BLaER1 treated with 17β-estradiol and CSF1 and Interleukin-3, amounts not matched to agents 10 nM and 100 nM (cell line): ENCODE measurements around the gene IRAK4.
A peak's percentile ranks its signal among the peaks of the same experiment; 100 is the strongest.
"Not testable (repeated sequence)": the region's sequence is repeated elsewhere in the genome, so short reads cannot be mapped to it uniquely, and the experiment has no call there.

Source experiments
- H3K27ac ChIP-seq, 11 experiments: shearing (Covaris generic); formaldehyde crosslinking; 2 replicates each; pipeline ENCODE4 v1.8.1; 2022
- H3K27me3 ChIP-seq, 11 experiments: shearing (Covaris generic); formaldehyde crosslinking; 2 replicates each; pipeline ENCODE4 v1.8.1; 2022
- H3K36me3 ChIP-seq, 11 experiments: shearing (Covaris generic); formaldehyde crosslinking; 2 replicates each; pipeline ENCODE4 v1.8.1; 2022
- H3K4me1 ChIP-seq, 10 experiments: shearing (Covaris generic); formaldehyde crosslinking; 2 replicates each; pipeline ENCODE4 v1.8.1; 2022
- H3K4me2 ChIP-seq, 11 experiments: shearing (Covaris generic); formaldehyde crosslinking; 2 replicates each; pipeline ENCODE4 v1.8.1; 2022
- H3K4me3 ChIP-seq, 10 experiments: shearing (Covaris generic); formaldehyde crosslinking; 2 replicates each; pipeline ENCODE4 v1.8.1; 2022
- H3K9ac ChIP-seq, 11 experiments: shearing (Covaris generic); formaldehyde crosslinking; 2 replicates each; pipeline ENCODE4 v1.8.1; 2022
- H3K9me3 ChIP-seq, 11 experiments: shearing (Covaris generic); formaldehyde crosslinking; replicated peaks in 1 of 11; 2 replicates each; pipeline ENCODE4 v1.8.1; 2022
- H4K20me1 ChIP-seq, 11 experiments: shearing (Covaris generic); formaldehyde crosslinking; 2 replicates each; pipeline ENCODE4 v1.8.1; 2022
- Cebpa-rat ChIP-seq, 11 experiments: shearing (Covaris generic); IDR thresholded peaks; 2 replicates each; pipeline ENCODE4 v1.8.1; 2022

IRAK4 gene

GRCh38 chr12:43737646-43738045, 21.1 kb upstream of the IRAK4 start:
- Histone ChIP-seq H3K9me3 (no peaks in the 10 kb centered on the region), H3K9ac (no peak overlapping the region), H4K20me1 (no peaks in the 10 kb centered on the region), H3K27me3 (no peaks in the 10 kb centered on the region), H3K4me1 (no peaks in the 10 kb centered on the region), H3K36me3 (peaks cover 44 to 94% (median 67%) of the 10 kb centered on the region in 11 experiments), H3K4me3 (no peak overlapping the region), H3K4me2 (no peak overlapping the region), H3K27ac (no peak overlapping the region)
- TF ChIP-seq Cebpa-rat (IDR thresholded peaks at IDR 0.05): no peak

- Histone ChIP-seq H3K27me3 (no peaks in the 10 kb centered on the region), H3K36me3 (peaks cover 59 to 98% (median 78%) of the 10 kb centered on the region in 11 experiments), H3K9me3 (peaks cover 0 to 10% (median 0%) of the 10 kb centered on the region in 11 experiments; a peak in 1 of 22 replicates), H3K4me3 (no peak overlapping the region), H3K4me2 (no peak overlapping the region), H4K20me1 (no peaks in the 10 kb centered on the region), H3K27ac (no peak overlapping the region), H3K9ac (no peak overlapping the region), H3K4me1 (no peaks in the 10 kb centered on the region)
- TF ChIP-seq Cebpa-rat (IDR thresholded peaks at IDR 0.05): no peak
Observed at GRCh38 chr12:43740511-43741100, 18.1 kb upstream of the IRAK4 start.

- Histone ChIP-seq H3K36me3 (peaks cover 54 to 96% (median 76%) of the 10 kb centered on the region in 11 experiments), H3K27me3 (no peaks in the 10 kb centered on the region), H3K27ac (no peak overlapping the region), H3K4me3 (no peak overlapping the region), H4K20me1 (no peaks in the 10 kb centered on the region), H3K9me3 (peaks cover 0 to 10% (median 0%) of the 10 kb centered on the region in 11 experiments; a peak in 1 of 22 replicates), H3K4me2 (no peak overlapping the region), H3K4me1 (no peaks in the 10 kb centered on the region), H3K9ac (no peak overlapping the region)
- no peak for TF ChIP-seq Cebpa-rat (IDR thresholded peaks at IDR 0.05)
Observed at GRCh38 chr12:43742106-43742505, 16.6 kb upstream of the IRAK4 start.

DNA sequence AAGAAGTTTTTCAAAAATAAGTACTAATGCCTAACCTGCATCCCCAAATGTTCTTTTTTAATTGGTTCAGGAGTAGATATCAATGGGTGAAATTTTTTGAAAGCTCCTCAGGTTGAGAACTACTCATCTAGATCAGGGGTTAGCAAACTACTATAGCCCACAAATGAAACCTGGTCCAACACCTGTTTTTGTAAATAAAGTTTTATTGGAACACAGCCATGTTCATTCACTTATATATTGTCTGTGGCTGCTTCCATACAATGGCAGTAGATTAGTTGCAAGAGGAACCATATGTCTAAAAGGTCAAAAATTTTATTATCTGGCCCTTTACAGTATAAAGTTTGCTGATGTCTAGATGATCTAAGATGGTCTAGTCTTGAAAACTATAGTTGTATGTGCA, 13.9 kb upstream of the IRAK4 start:
- Histone ChIP-seq H3K4me1 (no peaks in the 10 kb centered on the region), H3K27me3 (no peaks in the 10 kb centered on the region), H3K9me3 (peaks cover 0 to 10% (median 0%) of the 10 kb centered on the region in 11 experiments; a peak in 1 of 22 replicates), H3K4me2 (no peak overlapping the region), H3K36me3 (peaks cover 62 to 97% (median 76%) of the 10 kb centered on the region in 11 experiments), H3K9ac (no peak overlapping the region), H3K4me3 (no peak overlapping the region), H4K20me1 (0 out of 22 replicates have a peak, but pooled peaks cover 0 to 5% (median 0%) of the 10 kb centered on the region in 11 experiments), H3K27ac (no peak overlapping the region)
- no peak for TF ChIP-seq Cebpa-rat (IDR thresholded peaks at IDR 0.05)

- H3K4me2 ChIP-seq: no peak overlapping the region
- peaks cover 40 to 79% (median 61%) of the 10 kb centered on the region in 11 experiments for H3K36me3 ChIP-seq
- H3K4me3 ChIP-seq: no peak overlapping the region
- no peak for TF ChIP-seq Cebpa-rat (IDR thresholded peaks at IDR 0.05)
- H3K27me3 ChIP-seq: no peaks in the 10 kb centered on the region
- peaks cover 0 to 8% (median 3%) of the 10 kb centered on the region in 10 experiments; a peak in 7 of 20 replicates for H3K4me1 ChIP-seq
- peaks cover 7 to 18% (median 9%) of the 10 kb centered on the region in 11 experiments; a peak in 17 of 22 replicates for H3K9me3 ChIP-seq
- no peak overlapping the region for H3K9ac ChIP-seq
- H4K20me1 ChIP-seq: 0 out of 22 replicates have a peak, but pooled peaks cover 0 to 5% (median 0%) of the 10 kb centered on the region in 11 experiments
- H3K27ac ChIP-seq: no peak overlapping the region
Observed at GRCh38 chr12:43749016-43749415, 9.7 kb upstream of the IRAK4 start.

- peaks cover 0 to 8% (median 3%) of the 10 kb centered on the region in 10 experiments; a peak in 7 of 20 replicates for H3K4me1 ChIP-seq
- TF ChIP-seq Cebpa-rat (IDR thresholded peaks at IDR 0.05): peak in 5 of 11 experiments; percentile 38 to 68 (median 55); a peak in 8 of 22 replicates
- H3K36me3 ChIP-seq: peaks cover 30 to 79% (median 56%) of the 10 kb centered on the region in 11 experiments
- 0 out of 22 replicates have a peak, but pooled peaks cover 0 to 5% (median 0%) of the 10 kb centered on the region in 11 experiments for H4K20me1 ChIP-seq
- H3K4me2 ChIP-seq: no peak overlapping the region
- H3K4me3 ChIP-seq: no peak overlapping the region
- H3K27ac ChIP-seq: no peak overlapping the region
- H3K9ac ChIP-seq: no peak overlapping the region
- no peaks in the 10 kb centered on the region for H3K27me3 ChIP-seq
- H3K9me3 ChIP-seq: peaks cover 5 to 14% (median 9%) of the 10 kb centered on the region in 11 experiments; a peak in 17 of 22 replicates
Observed at GRCh38 chr12:43750814-43751213, 7.9 kb upstream of the IRAK4 start.

- H3K27ac ChIP-seq, H3K4me1 ChIP-seq, H3K27me3 ChIP-seq, H3K9ac ChIP-seq, H3K4me3 ChIP-seq, H3K4me2 ChIP-seq, H4K20me1 ChIP-seq: not testable (repeated sequence)
- peaks cover 26 to 74% (median 53%) of the 10 kb centered on the region in 11 experiments for H3K36me3 ChIP-seq
- H3K9me3 ChIP-seq: peaks cover 5 to 14% (median 9%) of the 10 kb centered on the region in 11 experiments; a peak in 17 of 22 replicates
Observed at GRCh38 chr12:43751360-43751759, 7.4 kb upstream of the IRAK4 start.

GRCh38 chr12:43754015-43754414, 4.7 kb upstream of the IRAK4 start:
- Histone ChIP-seq H3K9ac (no peak overlapping the region), H3K36me3 (peaks cover 24 to 51% (median 40%) of the 10 kb centered on the region in 11 experiments), H4K20me1 (0 out of 22 replicates have a peak, but pooled peaks cover 0 to 5% (median 0%) of the 10 kb centered on the region in 11 experiments), H3K4me1 (peaks cover 8 to 25% (median 17%) of the 10 kb centered on the region in 10 experiments), H3K27ac (no peak overlapping the region), H3K4me2 (peak overlapping the region in 4 of 11 experiments; percentile 14 to 43 (median 24); a peak in 3 of 22 replicates), H3K27me3 (no peaks in the 10 kb centered on the region), H3K9me3 (peaks cover 5 to 14% (median 9%) of the 10 kb centered on the region in 11 experiments; a peak in 17 of 22 replicates), H3K4me3 (no peak overlapping the region)
- TF ChIP-seq Cebpa-rat (IDR thresholded peaks at IDR 0.05): no peak

- Histone ChIP-seq H3K9ac (peak overlapping the region; percentile 83 to 92 (median 88)), H3K4me1 (peaks cover 24 to 57% (median 47%) of the 10 kb centered on the region in 10 experiments), H3K27ac (peak overlapping the region; percentile 53 to 93 (median 88); a peak in 21 of 22 replicates), H3K36me3 (peaks cover 10 to 28% (median 24%) of the 10 kb centered on the region in 11 experiments; a peak in 20 of 22 replicates), H3K4me3 (peak overlapping the region; percentile 76 to 89 (median 82)), H3K27me3 (no peaks in the 10 kb centered on the region), H3K4me2 (peak overlapping the region; percentile 75 to 96 (median 87)), H3K9me3 (peaks cover 0 to 4% (median 0%) of the 10 kb centered on the region in 11 experiments; a peak in 2 of 22 replicates), H4K20me1 (peaks cover 0 to 23% (median 0%) of the 10 kb centered on the region in 11 experiments; a peak in 8 of 22 replicates)
- TF ChIP-seq Cebpa-rat (IDR thresholded peaks at IDR 0.05): no peak
Observed at GRCh38 chr12:43758247-43758727, 464 bp upstream of the IRAK4 start.
